CD4-positive, CD25-positive, alpha-beta regulatory T cell (primary cell): ENCODE results near the gene H2AZ1. TPM values are rescaled to one million over a fixed set of nuclear protein-coding genes. Genes with fewer than 3 reads are reported as not detected.

Source experiments
- ATAC-seq, 2 donors: fragments of 150-1000 bp; cut with Tn5 transposase; one replicate each; pipeline ENCODE4 v1.10.0; 2021; ENCODE audit warnings: low read depth in 2 of 2, moderate number of reproducible peaks in 2 of 2, moderate library complexity in 1 of 2
- DNase-seq, 3 donors: peaks; one replicate each; pipeline versions ENCODE4 v3.0.0 to v3.0.0-alpha.2; 2012 to 2022; ENCODE audit warnings: mixed read lengths in 1 of 3
- H3K27ac ChIP-seq: one replicate; pipeline ENCODE4 v1.7.0; 2013; ENCODE audit warnings: mild to moderate bottlenecking, low read length; ENCODE audit not compliant: insufficient read depth, poor library complexity, severe bottlenecking
- H3K27me3 ChIP-seq: one replicate; pipeline ENCODE4 v1.7.0; 2013; ENCODE audit warnings: low read length; ENCODE audit not compliant: control insufficient read depth, insufficient read depth
- H3K36me3 ChIP-seq: one replicate; pipeline ENCODE4 v1.7.0; 2013; ENCODE audit warnings: mild to moderate bottlenecking, low read length, moderate library complexity; ENCODE audit not compliant: control insufficient read depth, insufficient read depth
- H3K4me1 ChIP-seq: 2 replicates; pipeline ENCODE4 v1.7.0; 2013; ENCODE audit warnings: mild to moderate bottlenecking, low read length; ENCODE audit not compliant: insufficient read depth, control insufficient read depth, poor library complexity, severe bottlenecking
- H3K4me3 ChIP-seq: one replicate; pipeline ENCODE4 v1.7.0; 2013; ENCODE audit warnings: low read depth, mild to moderate bottlenecking, low read length, moderate library complexity
- H3K9me3 ChIP-seq, 2 experiments: 1 replicate in 1 of 2; 2 replicates in 1 of 2; pipeline ENCODE4 v1.7.0; 2013; ENCODE audit warnings: low read length in 2 of 2, mild to moderate bottlenecking in 1 of 2, moderate library complexity in 1 of 2; ENCODE audit not compliant: control insufficient read depth in 2 of 2
- H3K27ac Mint-ChIP-seq, 3 donors: one replicate each; pipeline ENCODE4 v1.8.0; 2020 to 2022; ENCODE audit warnings: mild to moderate bottlenecking in 3 of 3, mixed read lengths in 3 of 3, moderate library complexity in 2 of 3
- H3K27me3 Mint-ChIP-seq: one replicate; pipeline ENCODE4 v1.8.0; 2022; ENCODE audit warnings: mild to moderate bottlenecking, mixed read lengths
- H3K36me3 Mint-ChIP-seq: one replicate; pipeline ENCODE4 v1.8.0; 2020; ENCODE audit warnings: mixed read lengths
- H3K4me1 Mint-ChIP-seq, 4 donors: one replicate each; pipeline ENCODE4 v1.8.0; 2020 to 2022; ENCODE audit warnings: mixed read lengths in 4 of 4, mild to moderate bottlenecking in 1 of 4
- H3K4me3 Mint-ChIP-seq, 4 donors: one replicate each; pipeline ENCODE4 v1.8.0; 2020 to 2022; ENCODE audit warnings: mild to moderate bottlenecking in 4 of 4, mixed read lengths in 4 of 4, moderate library complexity in 3 of 4
- H3K9me3 Mint-ChIP-seq, 7 donors: one replicate each; pipeline ENCODE4 v1.8.0; 2020 to 2022; ENCODE audit warnings: mixed read lengths in 7 of 7, mild to moderate bottlenecking in 3 of 7, moderate library complexity in 2 of 7
- polyA plus RNA-seq, 4 donors: library from polyadenylated mRNA; unstranded; fragments of 300-500 nt; fragmentation: Illumina TruSeq; gene quantifications; one replicate each; pipeline ENCODE4 v1.2.3, GENCODE V29; 2021
- total RNA-seq: library from RNA; stranded (reverse); gene quantifications from one replicate; pipeline ENCODE4 v1.2.3, GENCODE V29; 2022

The H2AZ1 gene
- total and polyA plus RNA-seq, 5 donors from 2014 or later: 143 to 637 (median 497) TPM

DNA sequence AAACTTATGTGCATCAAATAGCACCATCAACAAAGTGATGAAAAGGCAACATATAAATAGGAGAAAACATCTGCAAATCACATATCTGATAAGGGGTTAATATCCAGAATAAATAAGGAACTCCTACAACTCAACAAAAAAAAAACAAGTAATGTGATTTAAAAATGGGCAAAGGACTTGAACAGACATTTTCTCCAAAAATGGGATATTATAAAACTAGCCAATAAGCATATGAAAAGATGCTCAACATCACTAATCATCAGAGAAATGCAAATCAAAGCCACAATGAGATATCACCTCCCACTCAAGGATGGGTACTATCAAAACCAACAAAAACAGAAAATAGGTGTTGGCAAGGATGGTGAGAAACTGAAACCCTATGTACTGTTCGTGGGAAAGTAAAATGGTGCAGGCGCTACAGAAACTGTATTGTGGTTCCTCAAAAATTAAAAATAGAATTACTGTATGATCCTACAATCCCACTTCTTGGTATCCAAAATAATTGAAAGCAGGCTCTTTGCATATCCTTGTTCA, 6.1 kb downstream of the H2AZ1 start:
- ATAC-seq (no peak), DNase-seq (peak in 1 of 3 donors; percentile 48)
- Mint-ChIP-seq H3K27ac (peak overlapping the region; percentile 8 to 90 (median 30)), H3K4me1 (peaks cover 30 to 72% (median 53%) of the 10 kb centered on the region in 4 donors), H3K27me3 (peaks cover 5% of the 10 kb centered on the region), H3K36me3 (peaks cover 21% of the 10 kb centered on the region), H3K4me3 (peak overlapping the region in 3 of 4 donors; percentile 97 to 99 (median 98)), H3K9me3 (no peaks in the 10 kb centered on the region)
- H3K4me1 ChIP-seq: peaks cover 63% of the 10 kb centered on the region
- H3K36me3 ChIP-seq: peaks cover 5% of the 10 kb centered on the region
- H3K27ac ChIP-seq: no peak overlapping the region
- no peaks in the 10 kb centered on the region for H3K27me3 ChIP-seq
- no peaks in the 10 kb centered on the region for H3K9me3 ChIP-seq
- H3K4me3 ChIP-seq: peak overlapping the region; percentile 71

DNA sequence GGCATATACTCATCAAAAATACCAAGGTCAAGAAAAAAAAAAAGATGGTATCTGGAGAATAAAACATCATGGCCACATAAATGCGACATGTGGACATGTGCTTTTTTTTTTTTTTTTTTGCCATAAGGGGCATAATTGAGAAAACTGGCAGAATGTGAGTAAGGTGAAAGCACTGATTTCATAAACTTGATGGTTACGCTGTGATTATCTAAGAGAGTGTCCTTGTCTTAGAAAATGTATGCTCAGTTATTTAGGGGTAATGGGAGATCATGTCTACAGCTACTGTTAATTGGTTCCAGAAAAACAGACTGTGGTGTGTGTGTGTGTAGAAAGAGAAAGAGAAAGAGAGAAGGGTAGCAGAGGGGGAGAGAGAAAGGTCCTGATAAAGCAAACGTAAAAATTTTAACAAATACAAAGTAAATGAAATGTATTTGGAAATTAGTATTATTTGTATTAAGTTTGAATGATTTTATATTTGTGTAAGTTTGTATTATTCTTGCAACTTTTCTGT, 11.8 kb downstream of the H2AZ1 start:
- Mint-ChIP-seq H3K4me1 (peaks cover 32 to 56% (median 38%) of the 10 kb centered on the region in 4 donors), H3K27ac (peak overlapping the region in 1 of 3 donors; percentile 19), H3K27me3 (no peaks in the 10 kb centered on the region), H3K9me3 (peaks cover 0 to 13% (median 4%) of the 10 kb centered on the region in 7 donors), H3K36me3 (peaks cover 33% of the 10 kb centered on the region), H3K4me3 (peak overlapping the region in 1 of 4 donors; percentile 27)
- H3K27me3 ChIP-seq: no peaks in the 10 kb centered on the region
- H3K36me3 ChIP-seq: peaks cover 20% of the 10 kb centered on the region
- DNase-seq (no peak), ATAC-seq (no peak)
- peaks cover 20% of the 10 kb centered on the region for H3K4me1 ChIP-seq
- H3K27ac ChIP-seq: no peak overlapping the region
- H3K9me3 ChIP-seq: peaks cover 9 to 11% of the 10 kb centered on the region in 2 experiments
- H3K4me3 ChIP-seq: no peak overlapping the region

DNA sequence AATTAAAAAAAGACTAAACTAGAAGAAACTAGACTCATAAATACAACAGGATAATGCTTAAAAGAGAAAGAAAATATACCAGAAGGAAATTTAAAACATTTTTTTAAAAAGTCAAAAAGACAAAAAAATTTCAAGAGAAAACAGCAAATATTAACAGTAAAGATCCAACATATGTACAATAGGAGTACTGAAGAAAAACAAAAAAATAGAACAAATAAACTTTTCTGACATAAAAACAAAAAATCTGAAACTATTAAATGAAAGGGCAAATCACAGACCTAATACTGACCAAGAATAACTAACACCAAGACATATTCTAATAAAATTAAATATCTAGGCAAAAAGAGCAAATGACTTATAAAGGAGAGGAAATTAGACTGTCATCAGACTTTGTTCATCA, 15.2 kb downstream of the H2AZ1 start:
- H3K27ac ChIP-seq: no peak overlapping the region
- peaks cover 5% of the 10 kb centered on the region for H3K4me1 ChIP-seq
- peak in 1 of 3 donors; percentile 14 for DNase-seq
- no peak overlapping the region for H3K27ac Mint-ChIP-seq
- peaks cover 37 to 59% (median 39%) of the 10 kb centered on the region in 4 donors for H3K4me1 Mint-ChIP-seq
- peaks cover 0 to 13% (median 4%) of the 10 kb centered on the region in 7 donors for H3K9me3 Mint-ChIP-seq
- no peak overlapping the region for H3K4me3 ChIP-seq
- H3K9me3 ChIP-seq: peaks cover 9 to 11% of the 10 kb centered on the region in 2 experiments
- no peaks in the 10 kb centered on the region for H3K27me3 ChIP-seq
- H3K27me3 Mint-ChIP-seq: no peaks in the 10 kb centered on the region
- H3K4me3 Mint-ChIP-seq: peak overlapping the region in 1 of 4 donors; percentile 59
- no peak for ATAC-seq
- H3K36me3 Mint-ChIP-seq: peaks cover 37% of the 10 kb centered on the region
- peaks cover 25% of the 10 kb centered on the region for H3K36me3 ChIP-seq

DNA sequence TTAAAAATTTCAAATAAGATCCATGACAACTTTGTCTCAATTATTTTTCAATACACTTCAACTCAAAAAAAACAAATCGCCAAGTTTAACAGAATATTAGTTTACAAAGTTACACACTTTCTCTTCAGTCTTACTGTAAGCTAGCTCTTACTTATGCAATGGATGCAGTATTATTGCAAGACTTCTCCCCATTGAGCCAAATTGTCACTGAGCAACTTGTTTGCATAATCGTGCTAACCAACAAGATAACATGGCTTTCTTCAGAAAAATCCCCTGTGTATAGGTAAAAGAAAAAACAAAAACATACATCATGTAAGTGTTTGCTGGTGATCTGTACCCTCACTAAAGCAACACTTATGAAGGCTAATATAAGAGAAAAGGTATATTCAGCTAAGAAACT, 22.5 kb downstream of the H2AZ1 start:
- peaks cover 30 to 48% (median 40%) of the 10 kb centered on the region in 4 donors for H3K4me1 Mint-ChIP-seq
- no peak for ATAC-seq
- no peaks in the 10 kb centered on the region for H3K27me3 Mint-ChIP-seq
- H3K9me3 ChIP-seq: no peaks in the 10 kb centered on the region
- H3K36me3 Mint-ChIP-seq: peaks cover 20% of the 10 kb centered on the region
- no peaks in the 10 kb centered on the region for H3K27me3 ChIP-seq
- peaks cover 36% of the 10 kb centered on the region for H3K36me3 ChIP-seq
- no peak overlapping the region for H3K27ac Mint-ChIP-seq
- H3K4me3 ChIP-seq: no peak overlapping the region
- H3K4me3 Mint-ChIP-seq: no peak overlapping the region
- DNase-seq: no peak
- H3K9me3 Mint-ChIP-seq: peaks cover 0 to 2% (median 0%) of the 10 kb centered on the region in 7 donors
- no peaks in the 10 kb centered on the region for H3K4me1 ChIP-seq
- H3K27ac ChIP-seq: peak overlapping the region; percentile 6

DNA sequence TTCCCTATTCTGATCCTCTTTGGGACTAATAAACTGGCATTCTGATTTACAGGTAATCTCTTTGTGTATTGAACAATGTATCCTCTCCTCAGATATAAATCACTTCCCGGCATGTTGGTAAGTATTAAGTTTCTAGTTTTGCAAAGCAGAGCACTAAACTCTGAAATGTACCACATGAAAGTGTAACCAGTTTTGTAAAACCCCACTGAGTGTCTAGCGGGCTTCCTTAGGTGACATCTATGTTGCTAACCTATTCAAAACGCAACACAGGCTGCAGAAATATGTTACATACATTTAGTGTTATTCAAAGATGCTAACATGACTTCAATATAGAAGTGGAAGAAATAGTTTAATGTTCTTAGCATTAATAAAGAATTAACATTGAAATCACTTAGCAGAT, 28.9 kb downstream of the H2AZ1 start:
- no peak overlapping the region for H3K4me3 Mint-ChIP-seq
- no peaks in the 10 kb centered on the region for H3K27me3 Mint-ChIP-seq
- DNase-seq (peak in 1 of 3 donors; percentile 26), ATAC-seq (peak in 1 of 2 donors; percentile 47)
- no peak overlapping the region for H3K27ac Mint-ChIP-seq
- Histone ChIP-seq H3K27me3 (no peaks in the 10 kb centered on the region), H3K4me1 (peaks cover 2% of the 10 kb centered on the region), H3K27ac (no peak overlapping the region), H3K4me3 (no peak overlapping the region), H3K36me3 (peaks cover 52% of the 10 kb centered on the region), H3K9me3 (peaks cover 3 to 15% of the 10 kb centered on the region in 2 experiments)
- H3K9me3 Mint-ChIP-seq: peaks cover 0 to 8% (median 0%) of the 10 kb centered on the region in 7 donors
- H3K4me1 Mint-ChIP-seq: peaks cover 11 to 27% (median 21%) of the 10 kb centered on the region in 4 donors
- peaks cover 47% of the 10 kb centered on the region for H3K36me3 Mint-ChIP-seq

DNA sequence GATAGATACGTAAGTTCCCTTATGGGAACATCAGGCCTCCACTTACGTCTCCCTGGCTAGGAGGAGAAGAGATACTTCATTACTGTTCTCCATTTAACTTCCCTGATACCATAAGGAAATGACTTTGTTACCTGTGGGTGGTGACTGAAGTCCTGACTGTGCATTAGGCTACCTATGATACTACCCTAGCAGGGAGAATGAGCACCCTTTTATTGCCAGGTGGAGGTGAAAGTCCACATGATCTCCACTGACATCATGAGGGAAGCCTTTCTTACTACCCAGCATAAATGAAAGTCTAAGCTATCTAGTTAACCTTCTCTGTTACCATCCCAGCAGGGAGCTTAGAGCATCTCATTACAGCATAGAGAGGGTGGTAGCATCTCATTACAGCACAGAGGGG, 31.4 kb downstream of the H2AZ1 start:
- Histone ChIP-seq H3K4me3 (no peak overlapping the region), H3K9me3 (peaks cover 3 to 15% of the 10 kb centered on the region in 2 experiments), H3K36me3 (peaks cover 52% of the 10 kb centered on the region), H3K27me3 (no peaks in the 10 kb centered on the region), H3K4me1 (peaks cover 6% of the 10 kb centered on the region), H3K27ac (no peak overlapping the region)
- Mint-ChIP-seq H3K27ac (no peak overlapping the region), H3K4me1 (peaks cover 17 to 32% (median 25%) of the 10 kb centered on the region in 4 donors), H3K36me3 (peaks cover 56% of the 10 kb centered on the region), H3K27me3 (no peaks in the 10 kb centered on the region), H3K9me3 (peaks cover 0 to 8% (median 0%) of the 10 kb centered on the region in 7 donors), H3K4me3 (no peak overlapping the region)
- ATAC-seq (no peak), DNase-seq (no peak)

DNA sequence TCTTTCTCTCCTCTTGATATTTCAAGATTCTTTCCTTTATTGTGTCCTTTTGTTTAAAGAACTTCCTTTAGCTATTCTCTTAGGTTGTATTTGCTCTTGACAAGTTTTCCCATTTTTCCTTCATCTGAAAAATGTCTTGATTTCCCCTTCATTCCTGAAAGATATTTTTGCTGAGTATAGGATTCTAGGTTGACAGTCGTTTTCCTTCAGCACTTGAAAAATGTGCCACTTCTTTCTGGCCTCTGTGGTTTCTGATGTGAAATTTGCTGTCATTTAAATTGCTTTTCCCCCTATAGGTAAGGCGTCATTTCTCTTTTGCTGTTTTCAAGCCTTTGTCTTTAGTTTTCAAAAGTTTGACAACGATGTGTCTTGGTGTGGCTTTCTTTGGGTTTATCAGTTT, 32.5 kb downstream of the H2AZ1 start:
- Histone ChIP-seq H3K36me3 (peaks cover 50% of the 10 kb centered on the region), H3K9me3 (peaks cover 3 to 15% of the 10 kb centered on the region in 2 experiments), H3K4me3 (no peak overlapping the region), H3K27ac (no peak overlapping the region), H3K27me3 (no peaks in the 10 kb centered on the region), H3K4me1 (peaks cover 6% of the 10 kb centered on the region)
- peaks cover 0 to 8% (median 0%) of the 10 kb centered on the region in 7 donors for H3K9me3 Mint-ChIP-seq
- ATAC-seq (no peak), DNase-seq (no peak)
- H3K4me3 Mint-ChIP-seq: no peak overlapping the region
- H3K27me3 Mint-ChIP-seq: no peaks in the 10 kb centered on the region
- peaks cover 60% of the 10 kb centered on the region for H3K36me3 Mint-ChIP-seq
- H3K4me1 Mint-ChIP-seq: peaks cover 17 to 32% (median 28%) of the 10 kb centered on the region in 4 donors
- no peak overlapping the region for H3K27ac Mint-ChIP-seq
